GM21447 (cell line): ENCODE results near the gene SLC38A9.

ENCODE experiments used
- ATAC-seq: cut with Tn5 transposase; IDR thresholded peaks from one replicate; pipeline ENCODE4 v1.9.1; 2021; ENCODE audit not compliant: unreplicated experiment

SLC38A9 gene

DNA sequence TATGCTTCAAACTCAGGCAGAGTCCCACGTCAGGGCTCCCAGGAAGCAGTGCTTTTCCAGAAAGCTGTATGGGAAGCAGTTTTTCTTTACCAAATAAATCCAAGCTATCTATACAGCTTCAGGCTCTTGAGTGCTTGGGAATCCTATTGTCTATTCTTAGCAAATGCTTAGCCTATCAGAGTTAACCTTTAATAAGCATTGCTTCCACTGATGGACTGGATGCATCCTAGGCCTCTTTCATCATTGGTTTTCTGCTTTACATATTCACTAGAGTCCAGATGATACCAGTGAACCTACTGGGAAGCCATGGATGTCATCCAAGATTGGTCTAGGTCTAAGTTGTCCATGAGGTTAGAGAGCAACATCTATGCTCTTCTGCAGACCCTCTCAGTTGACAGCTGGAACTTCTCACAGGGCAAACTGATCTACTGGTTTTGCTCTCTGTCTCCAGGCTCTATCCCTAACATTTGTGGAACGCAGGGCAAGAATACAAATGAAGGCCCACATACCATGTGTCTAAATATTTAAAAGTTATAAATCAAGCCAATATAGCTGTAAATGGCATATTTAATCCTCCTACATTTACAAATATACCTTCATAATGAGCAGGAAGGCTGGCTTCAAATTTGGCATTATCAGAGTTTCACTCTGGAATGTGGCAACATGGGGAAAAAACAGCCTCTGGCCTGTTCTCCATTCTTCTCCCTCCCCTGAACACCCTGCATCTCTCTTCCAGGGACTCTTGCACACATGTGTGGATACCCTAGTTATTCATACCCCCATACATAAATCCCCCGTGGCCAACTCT lies 127.5 kb downstream of the SLC38A9 start:
- no peak for ATAC-seq

GRCh38 chr5:55583578-55583977 lies 128.5 kb downstream of the SLC38A9 start:
- no peak for ATAC-seq

DNA sequence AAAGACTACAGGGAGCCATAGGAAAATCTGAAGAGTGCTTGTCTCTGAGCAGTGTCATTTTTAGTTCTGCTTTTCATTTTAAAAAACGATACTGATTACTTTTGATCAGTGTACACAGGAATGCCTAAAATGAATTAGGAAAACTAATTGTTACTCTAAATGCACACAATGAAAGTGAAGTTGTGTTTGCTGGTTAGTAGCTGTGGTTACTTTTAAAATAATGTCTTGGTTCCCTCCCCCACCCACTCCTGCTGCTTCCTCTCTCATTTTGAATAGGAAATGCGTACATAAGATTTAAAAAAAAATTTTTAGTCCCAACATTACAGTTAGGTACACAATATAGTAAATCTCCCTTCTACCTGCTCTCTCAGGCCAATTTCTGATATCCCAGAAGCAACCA lies 129.9 kb downstream of the SLC38A9 start:
- ATAC-seq = no peak

GRCh38 chr5:55580042-55580441 lies 132.1 kb downstream of the SLC38A9 start:
- no peak for ATAC-seq

DNA sequence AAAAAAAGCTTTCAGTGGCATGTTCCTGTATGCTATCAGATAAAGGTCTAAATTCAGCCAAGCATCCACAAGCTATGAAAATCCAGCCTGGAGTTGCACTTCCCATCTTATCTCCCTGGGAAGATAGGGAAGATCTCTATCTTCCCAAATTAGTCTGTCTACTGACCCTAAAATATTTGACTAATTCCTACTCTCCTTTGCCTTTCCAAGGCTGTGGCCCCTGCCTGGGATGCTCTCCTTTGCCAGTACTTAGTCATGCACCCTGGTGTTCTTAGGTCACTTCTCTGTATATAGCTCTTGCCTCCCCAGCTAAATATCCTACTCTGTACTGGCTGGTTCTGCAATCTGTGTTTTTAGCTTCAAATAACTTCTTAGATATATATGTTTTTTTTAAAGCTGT lies 133.4 kb downstream of the SLC38A9 start:
- no peak for ATAC-seq

DNA sequence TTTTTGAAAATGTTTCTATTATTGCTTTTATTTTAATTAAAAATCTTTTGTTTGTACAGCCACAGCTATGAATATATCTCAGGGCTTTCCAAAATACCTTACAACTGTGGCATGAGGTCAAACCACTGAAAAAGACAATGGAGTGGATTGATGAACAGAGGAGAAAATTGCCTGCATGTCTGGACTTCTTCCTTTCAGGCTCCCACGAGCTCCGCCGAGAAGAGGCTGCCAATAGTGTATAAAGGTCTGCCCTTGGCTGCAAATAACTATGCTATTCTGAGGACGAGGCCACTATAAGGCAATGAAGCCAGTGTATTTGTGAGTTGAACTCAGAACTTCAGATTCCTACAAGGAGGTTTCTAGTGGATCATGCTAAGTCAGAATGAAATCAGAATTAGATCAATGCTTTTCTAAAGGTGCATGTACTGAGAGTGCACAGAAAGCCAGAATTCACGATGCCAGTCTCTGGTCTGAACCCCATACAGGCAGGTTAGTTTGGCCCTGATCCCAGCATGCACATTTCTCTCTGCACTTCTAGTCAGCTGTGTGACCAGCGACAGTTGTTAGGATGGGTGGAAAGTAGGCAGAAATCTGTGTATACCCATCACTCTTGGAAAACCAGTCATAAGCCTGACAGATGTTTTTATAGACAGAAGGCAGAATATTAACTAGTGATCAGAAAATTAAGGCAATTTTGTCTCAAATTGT lies 134.6 kb downstream of the SLC38A9 start:
- ATAC-seq = no peak

- ATAC-seq = no peak
Observed at GRCh38 chr5:55576661-55577060, 135.5 kb downstream of the SLC38A9 start.
